Caco-2 (cell line): Measurements from ENCODE around the gene SNAP47. TPM values are rescaled to one million over a fixed set of nuclear protein-coding genes. Genes with fewer than 3 reads are reported as not detected.

Experiments used
- BruUV-seq: library from RNA; stranded (reverse); fragments of 400-500 nt; replicated peaks from 2 replicates; lab custom pipeline; 2021; lab: Mats Ljungman, UMichigan
- CTCF ChIA-PET: fragments of 300-600 bp; sonication (Branson Sonifier 250); formaldehyde crosslinking; loops from one replicate; lab custom pipeline; 2022; ENCODE audit warnings: antibody characterized with exemption; lab: Charles Lee
- POLR2A ChIA-PET: fragments of 300-600 bp; sonication (Branson Sonifier 250); formaldehyde crosslinking; loops from one replicate; lab custom pipeline; 2022; ENCODE audit warnings: antibody characterized with exemption; lab: Charles Lee
- DNase-seq, 2 experiments: peaks; one replicate each; pipeline versions ENCODE4 v3.0.0 to v3.0.0-alpha.2; 2020 to 2022
- H3K27me3 ChIP-seq: replicated peaks from 2 replicates; pipeline ENCODE4 v1.6.0; 2011; ENCODE audit warnings: low read length; ENCODE audit not compliant: control insufficient read depth, insufficient read depth
- H3K36me3 ChIP-seq: 2 replicates; pipeline ENCODE4 v1.5.1; 2011; ENCODE audit warnings: low read length; ENCODE audit not compliant: control insufficient read depth, insufficient read depth
- H3K4me1 ChIP-seq: fragments of 250-450 bp; sonication (Bioruptor Pico); 2 replicates; pipeline ENCODE4 v1.5.1; 2020; ENCODE audit warnings: mild to moderate bottlenecking
- H3K4me3 ChIP-seq: 2 replicates; pipeline ENCODE4 v1.5.1; 2011; ENCODE audit warnings: low read depth, mild to moderate bottlenecking, control low read depth, low read length
- H3K9me3 ChIP-seq: fragments of 250-450 bp; sonication (Bioruptor Pico); 2 replicates; pipeline ENCODE4 v1.5.1; 2020; ENCODE audit warnings: mild to moderate bottlenecking, moderate library complexity
- H3K27ac Mint-ChIP-seq: one replicate; pipeline ENCODE4 v1.8.0; 2022; ENCODE audit warnings: mixed read lengths; ENCODE audit not compliant: unreplicated experiment
- H3K27me3 Mint-ChIP-seq: one replicate; pipeline ENCODE4 v1.8.0; 2022; ENCODE audit warnings: mixed read lengths; ENCODE audit not compliant: insufficient read depth, unreplicated experiment
- H3K36me3 Mint-ChIP-seq: one replicate; pipeline ENCODE4 v1.8.0; 2022; ENCODE audit warnings: mild to moderate bottlenecking, mixed read lengths; ENCODE audit not compliant: insufficient read depth, unreplicated experiment
- H3K4me1 Mint-ChIP-seq: one replicate; pipeline ENCODE4 v1.8.0; 2022; ENCODE audit warnings: low read depth, mixed read lengths; ENCODE audit not compliant: unreplicated experiment
- H3K4me3 Mint-ChIP-seq: one replicate; pipeline ENCODE4 v1.8.0; 2022; ENCODE audit warnings: mild to moderate bottlenecking, moderate library complexity, mixed read lengths; ENCODE audit not compliant: unreplicated experiment
- H3K9me3 Mint-ChIP-seq: one replicate; pipeline ENCODE4 v1.8.0; 2022; ENCODE audit warnings: mixed read lengths; ENCODE audit not compliant: unreplicated experiment
- intact Hi-C: fragments of 100-400 bp; cut with micrococcal nuclease; formaldehyde crosslinking; loops from one replicate; pipeline ENCODE4 v1.10.0; 2022; ENCODE audit not compliant: unreplicated experiment
- total RNA-seq: library from RNA; stranded (reverse); gene quantifications from 2 replicates; pipeline ENCODE4 v1.2.3, GENCODE V29; 2022
- TF ChIP-seq, protein P1 (sequence below), 2 experiments: fragments of 200-600 bp in 1 of 2; IDR thresholded peaks; 1 replicate in 1 of 2; 2 replicates in 1 of 2; pipeline versions ENCODE4 v1.5.1 to v1.8.0; 2011 to 2022; ENCODE audit warnings: antibody characterized with exemption in 1 of 2, control low read depth in 1 of 2, inconsistent platforms in 1 of 2, low read depth in 1 of 2, low read length in 1 of 2, mild to moderate bottlenecking in 1 of 2, moderate library complexity in 1 of 2; ENCODE audit not compliant: insufficient read depth in 1 of 2, severe bottlenecking in 1 of 2, unreplicated experiment in 1 of 2

The SNAP47 gene
- total RNA-seq, 1 experiment from 2014 or later, result 29.1 TPM

DNA sequence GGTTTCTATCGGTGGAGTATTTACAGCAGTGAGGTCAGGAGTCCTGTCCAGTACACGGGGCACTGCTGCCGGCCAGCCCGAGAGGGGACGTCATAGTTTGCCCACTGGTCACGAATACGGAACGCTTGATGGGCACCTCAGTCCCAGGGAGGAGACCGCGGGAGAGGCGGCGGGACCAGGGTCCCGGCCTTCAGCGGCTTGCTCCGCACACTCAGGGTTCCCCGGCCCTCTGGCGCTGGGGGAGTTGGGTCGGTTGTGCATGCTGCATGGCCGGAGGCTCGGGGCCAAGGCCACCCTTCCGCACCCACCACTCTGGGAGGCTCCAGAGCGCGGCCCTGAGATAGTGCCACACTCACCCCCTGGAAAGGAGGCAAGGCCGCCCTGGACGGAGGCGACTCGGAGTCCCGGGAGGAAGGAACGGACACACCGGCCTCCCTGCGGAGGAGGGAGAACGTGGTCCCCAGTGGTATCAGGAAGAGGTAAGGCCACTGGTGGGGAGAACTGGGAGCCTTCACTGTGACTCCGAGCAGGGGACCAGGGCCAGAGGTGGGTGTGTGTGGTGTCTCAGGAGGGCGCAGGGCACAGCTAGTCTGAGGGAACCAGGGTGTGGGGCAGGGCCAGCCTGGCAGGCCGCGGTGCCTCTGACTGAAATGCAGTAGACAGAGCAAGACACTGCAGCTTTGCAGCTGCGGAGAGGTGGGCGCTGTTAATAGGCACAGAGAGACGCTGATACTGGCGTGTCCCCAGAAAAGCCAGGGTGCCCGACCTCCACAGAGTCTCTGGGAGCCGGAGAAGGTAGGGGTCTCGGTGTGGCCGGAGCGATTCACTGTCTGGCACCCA lies 51.7 kb downstream of the SNAP47 start:
- TF ChIP-seq, protein P1, sequence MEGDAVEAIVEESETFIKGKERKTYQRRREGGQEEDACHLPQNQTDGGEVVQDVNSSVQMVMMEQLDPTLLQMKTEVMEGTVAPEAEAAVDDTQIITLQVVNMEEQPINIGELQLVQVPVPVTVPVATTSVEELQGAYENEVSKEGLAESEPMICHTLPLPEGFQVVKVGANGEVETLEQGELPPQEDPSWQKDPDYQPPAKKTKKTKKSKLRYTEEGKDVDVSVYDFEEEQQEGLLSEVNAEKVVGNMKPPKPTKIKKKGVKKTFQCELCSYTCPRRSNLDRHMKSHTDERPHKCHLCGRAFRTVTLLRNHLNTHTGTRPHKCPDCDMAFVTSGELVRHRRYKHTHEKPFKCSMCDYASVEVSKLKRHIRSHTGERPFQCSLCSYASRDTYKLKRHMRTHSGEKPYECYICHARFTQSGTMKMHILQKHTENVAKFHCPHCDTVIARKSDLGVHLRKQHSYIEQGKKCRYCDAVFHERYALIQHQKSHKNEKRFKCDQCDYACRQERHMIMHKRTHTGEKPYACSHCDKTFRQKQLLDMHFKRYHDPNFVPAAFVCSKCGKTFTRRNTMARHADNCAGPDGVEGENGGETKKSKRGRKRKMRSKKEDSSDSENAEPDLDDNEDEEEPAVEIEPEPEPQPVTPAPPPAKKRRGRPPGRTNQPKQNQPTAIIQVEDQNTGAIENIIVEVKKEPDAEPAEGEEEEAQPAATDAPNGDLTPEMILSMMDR (IDR thresholded peaks at IDR 0.05; ENCODE audit: insufficient read depth in 1 of 2, low read depth in 1 of 2, low read length in 1 of 2, severe bottlenecking in 1 of 2, unreplicated experiment in 1 of 2), result no peak
- BruUV-seq, result no TSS peak
- Mint-ChIP-seq H3K27me3 (peaks cover 6% of the 10 kb centered on the region), H3K36me3 (no peaks in the 10 kb centered on the region), H3K4me1 (peaks cover 6% of the 10 kb centered on the region), H3K27ac (peak overlapping the region; percentile 16), H3K9me3 (no peaks in the 10 kb centered on the region), H3K4me3 (peak overlapping the region; percentile 83)
- no peaks in the 10 kb centered on the region for H3K36me3 ChIP-seq
- H3K4me3 ChIP-seq, result peak overlapping the region; percentile 70
- intact Hi-C loops, result loop anchor here (5.0 kb wide), 1 partner anchor 105 kb away; no protein-coding TSS in a partner anchor
- peaks cover 17% of the 10 kb centered on the region; the same call in 1 of the 2 replicates for H3K4me1 ChIP-seq
- ChIA-PET CTCF (no interaction called here), POLR2A (interaction anchor here (0.6 to 1.1 kb wide), 2 partner anchors 25 to 1756 kb away, joined by 3 to 4 read pairs; no protein-coding TSS in a partner anchor)
- peak in 1 of 2 experiments; percentile 36 for DNase-seq
- no peaks in the 10 kb centered on the region for H3K27me3 ChIP-seq
- no peaks in the 10 kb centered on the region for H3K9me3 ChIP-seq

DNA sequence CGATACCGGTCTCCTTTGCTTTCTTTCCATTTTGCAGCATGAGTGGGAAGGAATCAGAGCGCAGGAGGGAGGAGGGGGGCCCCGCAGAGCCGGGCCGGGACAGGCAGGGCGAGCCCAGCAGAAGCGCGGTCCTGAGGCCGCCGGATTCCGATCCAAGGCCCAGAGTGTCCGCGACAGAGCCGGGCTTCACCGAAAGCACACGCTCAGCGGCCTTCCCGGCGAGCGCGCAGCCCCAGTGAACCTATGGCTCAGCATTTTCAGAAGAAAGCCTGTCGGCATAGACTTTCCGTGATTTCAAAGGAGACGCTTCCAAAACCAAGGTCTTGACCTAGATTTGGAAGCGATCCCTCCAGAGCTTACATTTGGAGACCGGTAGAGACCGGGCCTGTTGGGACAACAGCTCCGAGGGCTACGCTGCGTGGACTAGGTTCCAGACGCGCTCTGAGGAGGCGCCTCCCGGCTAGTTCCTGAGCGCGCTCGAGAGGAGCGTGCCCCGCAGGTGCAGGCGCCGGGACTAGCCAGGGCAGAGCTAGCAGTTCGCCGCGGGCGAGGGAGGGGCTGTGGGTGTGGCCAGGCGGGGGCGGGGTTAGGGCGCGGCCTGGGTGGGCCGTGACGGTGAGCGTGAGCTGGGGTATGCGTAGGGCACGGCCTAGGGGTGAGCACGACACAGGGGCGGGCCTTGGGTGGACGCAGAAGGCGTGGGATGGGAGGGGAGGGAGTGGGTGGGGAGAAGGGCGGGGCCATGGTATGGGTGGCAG lies 52.5 kb downstream of the SNAP47 start:
- H3K36me3 ChIP-seq, result no peaks in the 10 kb centered on the region
- peaks cover 6% of the 10 kb centered on the region for H3K27me3 Mint-ChIP-seq
- no TSS peak for BruUV-seq
- peak overlapping the region; percentile 70 for H3K4me3 ChIP-seq
- H3K4me3 Mint-ChIP-seq, result peak overlapping the region; percentile 83
- no peaks in the 10 kb centered on the region for H3K9me3 Mint-ChIP-seq
- peak overlapping the region; percentile 16 for H3K27ac Mint-ChIP-seq
- TF ChIP-seq, protein P1 (IDR thresholded peaks at IDR 0.05; ENCODE audit: insufficient read depth in 1 of 2, low read depth in 1 of 2, low read length in 1 of 2, severe bottlenecking in 1 of 2, unreplicated experiment in 1 of 2), result no peak
- no peaks in the 10 kb centered on the region for H3K9me3 ChIP-seq
- intact Hi-C loops, result loop anchor here (1.0 to 5.0 kb wide), 3 partner anchors 53 to 159 kb away; partner anchors contain the start of genes JMJD4 and SNAP47
- ChIA-PET POLR2A (interaction anchor here (0.5 to 1.1 kb wide), 6 partner anchors 26 to 1756 kb away, joined by 3 to 9 read pairs (median 5); partner anchors contain the start of genes IBA57 and JMJD4), CTCF (interaction anchor here (0.6 to 1.1 kb wide), 3 partner anchors 160 to 541 kb away, joined by 3 to 10 read pairs (median 3); partner anchors contain the start of gene WNT9A)
- no peaks in the 10 kb centered on the region for H3K27me3 ChIP-seq
- no peaks in the 10 kb centered on the region for H3K36me3 Mint-ChIP-seq
- H3K4me1 Mint-ChIP-seq, result peaks cover 6% of the 10 kb centered on the region
- DNase-seq, result peak; percentile 93 to 96
- peaks cover 17% of the 10 kb centered on the region; the same call in 1 of the 2 replicates for H3K4me1 ChIP-seq
